Spleen (tissue), 7 donors: Measurements from ENCODE around the gene HOXB9.

ENCODE experiments used
- POLR2A ChIP-seq, 3 donors: fragments of 450-650 bp; IDR thresholded peaks; one replicate each; pipeline ENCODE4 v1.5.1; 2017; ENCODE audit warnings: antibody characterized with exemption in 3 of 3, mild to moderate bottlenecking in 1 of 3
- POLR2AphosphoS5 ChIP-seq, 3 donors: sonication (generic); formaldehyde crosslinking; IDR thresholded peaks; one replicate each; pipeline ENCODE4 v1.5.1; 2017; ENCODE audit warnings: antibody characterized with exemption in 3 of 3
- TF ChIP-seq, protein P1 (sequence below), 11 experiments: fragments of 200-600 bp in 7 of 11; fragments of 450-650 bp in 4 of 11; sonication (generic) in 4 of 11; IDR thresholded peaks in 8 of 11; conservative IDR thresholded peaks in 3 of 11; 1 replicate in 7 of 11; 2 replicates in 4 of 11; pipeline versions ENCODE4 v1.4.0 to v1.8.0; 2016 to 2021; ENCODE audit warnings: antibody characterized with exemption in 11 of 11, inconsistent platforms in 4 of 11, mild to moderate bottlenecking in 1 of 11
- donor health status: DM: no; HTN: no; CAD: no; lungs with moderate emphysema.
- donor health status: DM: no; HTN: no; CAD: no.
- donor health status: DM: no; HTN: no; CAD: no.

GRCh38 chr17:48606892-48607614 is 19.1 kb downstream of the HOXB9 start:
- TF ChIP-seq, protein P1, sequence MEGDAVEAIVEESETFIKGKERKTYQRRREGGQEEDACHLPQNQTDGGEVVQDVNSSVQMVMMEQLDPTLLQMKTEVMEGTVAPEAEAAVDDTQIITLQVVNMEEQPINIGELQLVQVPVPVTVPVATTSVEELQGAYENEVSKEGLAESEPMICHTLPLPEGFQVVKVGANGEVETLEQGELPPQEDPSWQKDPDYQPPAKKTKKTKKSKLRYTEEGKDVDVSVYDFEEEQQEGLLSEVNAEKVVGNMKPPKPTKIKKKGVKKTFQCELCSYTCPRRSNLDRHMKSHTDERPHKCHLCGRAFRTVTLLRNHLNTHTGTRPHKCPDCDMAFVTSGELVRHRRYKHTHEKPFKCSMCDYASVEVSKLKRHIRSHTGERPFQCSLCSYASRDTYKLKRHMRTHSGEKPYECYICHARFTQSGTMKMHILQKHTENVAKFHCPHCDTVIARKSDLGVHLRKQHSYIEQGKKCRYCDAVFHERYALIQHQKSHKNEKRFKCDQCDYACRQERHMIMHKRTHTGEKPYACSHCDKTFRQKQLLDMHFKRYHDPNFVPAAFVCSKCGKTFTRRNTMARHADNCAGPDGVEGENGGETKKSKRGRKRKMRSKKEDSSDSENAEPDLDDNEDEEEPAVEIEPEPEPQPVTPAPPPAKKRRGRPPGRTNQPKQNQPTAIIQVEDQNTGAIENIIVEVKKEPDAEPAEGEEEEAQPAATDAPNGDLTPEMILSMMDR (IDR thresholded peaks at IDR 0.05 in 8 of 11, conservative IDR thresholded peaks at IDR 0.05 in 3 of 11) = no peak
- no peak for TF ChIP-seq POLR2AphosphoS5 (IDR thresholded peaks at IDR 0.05)
- no peak for TF ChIP-seq POLR2A (IDR thresholded peaks at IDR 0.05)
